Breast epithelium (tissue), 3 donors: ENCODE results near the gene PBX3.

Experiments
- CTCF ChIP-seq, 3 donors: fragments of 450-650 bp; IDR thresholded peaks; one replicate each; pipeline ENCODE4 v1.5.1; 2016 to 2017; ENCODE audit warnings: antibody characterized with exemption in 3 of 3, mild to moderate bottlenecking in 3 of 3, moderate library complexity in 3 of 3
- POLR2A ChIP-seq: fragments of 450-650 bp; IDR thresholded peaks from one replicate; pipeline ENCODE4 v1.6.1; 2016; ENCODE audit warnings: antibody characterized with exemption, mild to moderate bottlenecking, moderate library complexity
- POLR2AphosphoS5 ChIP-seq, 3 donors: sonication (generic); formaldehyde crosslinking; IDR thresholded peaks; one replicate each; pipeline ENCODE4 v1.6.1; 2017; ENCODE audit warnings: antibody characterized with exemption in 3 of 3

GRCh38 chr9:125993466-125993865, 246.3 kb downstream of the PBX3 start:
- TF ChIP-seq CTCF (IDR thresholded peaks at IDR 0.05) (no peak), POLR2AphosphoS5 (IDR thresholded peaks at IDR 0.05) (no peak), POLR2A (no peak)
